GM21786 (cell line): ENCODE data around the gene BRAF.
"Not testable (repeated sequence)": the region's sequence is repeated elsewhere in the genome, so short reads cannot be mapped to it uniquely, and the experiment has no call there.

Experiments used
- ATAC-seq: cut with Tn5 transposase; IDR thresholded peaks from one replicate; pipeline ENCODE4 v1.9.1; 2021; ENCODE audit not compliant: unreplicated experiment

The BRAF gene

DNA sequence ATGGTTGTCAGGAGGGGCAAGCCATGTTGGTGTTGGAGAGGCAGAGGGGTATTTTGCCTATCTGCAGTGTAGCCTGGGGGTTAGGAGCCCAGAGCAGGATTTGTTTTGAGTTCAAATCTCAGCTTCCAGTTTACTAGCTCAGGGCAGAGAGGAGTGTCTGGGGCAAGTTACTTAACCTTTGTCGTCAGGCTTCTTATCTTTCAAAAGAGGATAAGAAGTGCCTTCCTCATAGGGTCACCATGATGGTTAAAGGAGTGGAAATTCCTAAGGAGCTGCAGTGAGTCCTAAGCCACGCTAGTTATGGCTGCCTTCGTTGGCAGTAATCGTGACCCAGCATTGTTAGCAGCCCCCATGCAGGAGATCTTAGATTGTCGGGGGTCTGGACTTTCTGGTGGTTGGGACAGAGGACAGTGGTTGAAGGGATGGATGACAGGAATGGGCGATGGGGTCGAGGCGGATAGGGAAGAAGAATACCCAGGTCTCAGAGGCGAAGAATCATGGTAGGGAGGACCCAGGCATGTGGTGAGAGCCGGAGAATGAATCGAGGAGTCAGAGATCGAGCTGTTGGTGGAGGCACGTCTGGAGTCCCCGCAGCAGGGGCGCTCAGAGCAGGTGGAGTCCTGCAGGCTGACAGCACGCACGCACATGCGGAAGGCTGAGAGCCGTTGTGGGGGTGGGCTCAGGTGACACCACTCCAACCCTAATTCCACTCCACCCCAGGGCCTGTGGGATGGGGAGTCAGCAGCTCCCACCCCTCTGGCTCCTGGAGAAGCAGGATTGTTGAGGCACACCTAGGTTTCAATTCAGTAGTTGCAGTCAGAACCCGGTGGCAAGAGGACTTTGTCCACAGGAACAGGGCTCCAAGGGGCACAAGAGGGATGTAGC is 240.4 kb downstream of the BRAF start:
- no peak for ATAC-seq

DNA sequence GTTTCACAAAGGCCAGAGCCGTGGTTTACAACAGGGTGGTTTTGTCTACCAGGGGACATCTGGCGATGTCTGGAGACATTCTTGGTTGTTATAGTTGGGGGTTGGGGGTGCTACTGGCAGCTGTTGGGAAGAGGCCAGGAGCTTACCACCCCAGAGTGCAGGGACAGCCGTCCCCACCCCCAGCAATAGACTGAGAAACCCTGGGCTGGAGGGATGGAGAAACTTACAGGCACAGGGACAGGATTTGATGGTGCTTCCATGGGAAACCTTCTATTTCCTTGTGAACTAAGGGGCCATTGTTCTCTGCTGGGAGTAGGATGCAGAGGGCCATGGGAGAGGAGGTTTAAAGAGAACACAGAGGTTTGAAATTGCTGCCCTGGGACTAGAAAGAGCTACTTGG is 241.1 kb downstream of the BRAF start:
- no peak for ATAC-seq

DNA sequence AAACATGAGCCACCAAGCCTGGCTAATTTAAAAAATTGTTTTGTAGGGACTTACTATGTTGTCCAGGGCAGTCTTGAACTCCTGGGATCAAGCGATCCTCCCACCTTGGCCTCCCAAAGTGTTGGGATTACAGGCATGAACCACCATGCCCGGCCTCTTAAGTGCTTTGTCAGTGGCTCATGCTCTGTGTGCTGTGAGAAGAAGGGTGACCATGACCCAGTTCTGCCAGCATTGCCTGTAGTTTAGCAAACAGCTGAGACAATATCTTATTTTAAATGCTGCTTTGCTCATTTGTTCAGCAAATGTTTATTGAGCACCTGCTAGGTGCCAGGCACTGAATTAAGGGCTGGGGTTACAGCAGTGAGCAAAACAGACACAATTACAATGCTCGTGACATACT is 243.0 kb downstream of the BRAF start:
- ATAC-seq: no peak

DNA sequence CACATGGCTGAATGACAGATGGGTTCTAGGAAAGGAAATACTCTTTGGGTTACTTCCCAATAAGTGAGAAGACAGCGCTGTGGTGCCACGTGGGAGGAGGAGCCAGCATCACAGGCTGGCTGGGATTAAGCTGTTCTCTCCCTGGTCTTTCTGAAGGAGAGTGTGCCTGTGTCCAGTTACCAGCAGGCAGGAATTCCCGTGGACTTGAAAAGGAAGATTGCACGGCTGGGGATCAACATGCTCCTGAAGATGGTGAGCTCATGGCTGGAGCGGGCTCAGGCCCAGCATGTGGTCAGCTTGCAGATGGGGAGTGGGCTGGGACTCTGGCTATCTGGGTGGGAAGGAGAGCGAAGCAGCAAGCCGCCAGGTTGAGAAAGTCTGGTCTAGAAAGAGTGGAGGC is 243.8 kb downstream of the BRAF start:
- ATAC-seq: no peak

DNA sequence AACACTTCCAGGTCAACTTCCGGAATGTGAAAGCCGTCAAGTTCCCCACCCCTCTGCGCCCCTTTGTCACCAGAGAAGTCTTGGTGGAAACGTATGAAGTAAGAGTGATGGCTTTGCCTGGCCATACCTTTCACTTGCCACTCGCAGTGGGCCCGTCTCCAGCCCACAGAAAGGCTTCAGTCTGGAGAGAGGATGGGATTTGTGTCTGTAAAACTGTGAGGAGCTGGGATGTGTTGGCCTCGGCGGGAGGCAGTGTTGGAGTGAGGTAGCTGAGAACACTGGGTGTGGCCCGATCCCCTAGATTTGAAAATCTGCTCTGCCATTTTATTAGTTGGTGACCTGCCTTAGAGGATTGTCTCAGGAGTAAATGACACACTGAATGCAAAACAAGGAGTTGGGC is 245.5 kb downstream of the BRAF start:
- no peak for ATAC-seq

DNA sequence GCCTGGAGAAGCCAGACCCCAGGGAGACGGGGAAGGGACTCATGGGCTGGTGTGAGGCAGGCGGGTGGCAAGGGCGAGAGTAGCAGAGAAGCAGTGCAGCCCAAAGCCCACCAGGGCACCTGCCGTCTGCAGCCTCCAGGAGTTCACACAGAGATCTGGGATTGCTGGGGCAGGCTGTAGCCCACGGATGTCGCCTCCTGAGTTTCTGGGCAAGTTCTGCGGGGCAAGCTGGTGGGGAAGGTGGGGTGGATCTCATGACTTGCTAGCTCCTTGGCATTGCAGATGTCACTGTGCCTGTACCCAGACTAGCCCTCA is 246.0 kb downstream of the BRAF start:
- no peak for ATAC-seq

DNA sequence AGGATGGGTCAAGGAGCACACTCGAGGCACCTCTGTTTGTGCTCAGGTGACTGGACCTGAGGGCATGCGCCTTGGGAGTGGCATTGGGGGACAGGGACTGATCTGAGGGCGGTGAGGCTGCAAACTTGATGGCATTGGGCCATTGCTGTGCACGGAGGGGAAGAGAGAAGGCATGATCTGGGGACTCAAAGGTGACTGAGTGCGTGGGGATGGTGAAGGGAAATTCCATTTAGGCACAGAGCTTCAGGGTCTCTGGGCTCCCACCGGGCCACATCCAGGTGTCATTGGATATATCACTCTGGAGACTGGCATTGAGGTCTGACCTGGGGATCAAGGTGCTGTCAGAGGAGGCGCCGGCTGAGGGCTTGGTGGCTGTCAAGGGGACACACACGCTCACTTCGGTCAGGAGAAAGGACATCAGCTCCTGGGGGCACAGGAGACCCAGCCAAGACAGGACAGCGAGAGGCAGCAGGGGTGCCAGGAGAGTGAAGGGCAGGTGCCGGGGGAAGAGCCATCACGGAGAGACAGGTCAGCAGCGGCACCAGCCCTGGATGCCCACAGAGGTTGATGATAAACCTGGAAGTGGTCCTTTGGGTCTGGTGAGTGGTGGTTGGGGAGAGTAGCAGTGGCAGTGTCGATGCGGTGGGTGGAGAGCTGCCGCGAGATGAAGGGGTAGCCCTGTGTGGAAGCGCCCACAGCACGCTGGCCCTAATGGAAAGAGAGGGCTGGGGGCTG is 246.5 kb downstream of the BRAF start:
- ATAC-seq: no peak

DNA sequence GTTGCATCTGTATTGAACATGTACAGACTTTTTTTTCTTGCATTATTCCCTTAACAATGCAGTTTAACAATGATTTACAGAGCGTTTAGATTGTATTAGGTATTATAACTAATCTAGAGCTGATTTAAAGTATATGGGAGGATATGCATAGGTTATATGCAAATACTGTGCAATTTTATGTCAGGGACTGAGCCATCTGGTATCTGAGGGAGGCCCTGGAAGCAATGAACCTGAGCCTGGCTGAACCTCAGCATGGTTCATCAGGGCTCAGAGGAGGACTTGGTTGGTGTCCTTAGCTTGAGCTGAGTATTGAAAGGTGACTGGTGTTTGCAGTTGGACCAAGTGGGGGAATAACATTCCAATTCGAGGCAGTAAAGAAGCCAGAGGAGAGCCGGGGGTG is 247.2 kb downstream of the BRAF start:
- ATAC-seq: no peak

DNA sequence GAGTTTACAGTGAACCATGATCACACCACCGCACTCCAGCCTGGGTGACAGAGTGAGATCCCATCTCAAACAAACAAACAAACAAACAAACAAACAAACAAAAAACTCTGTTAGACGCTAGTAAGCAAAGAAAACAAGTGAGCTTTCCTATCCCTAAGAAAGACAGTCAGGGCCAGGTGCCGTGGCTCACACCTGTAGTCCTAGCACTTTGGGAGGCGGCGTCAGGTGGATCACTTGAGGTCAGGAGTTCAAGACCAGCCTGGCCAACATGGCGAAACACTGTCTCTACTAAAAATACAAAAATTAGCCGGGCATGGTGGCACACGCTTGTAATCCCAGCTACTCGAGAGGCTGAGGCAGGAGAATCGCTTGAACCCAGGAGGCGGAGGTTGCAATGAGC is 247.8 kb downstream of the BRAF start:
- ATAC-seq: not testable (repeated sequence)

DNA sequence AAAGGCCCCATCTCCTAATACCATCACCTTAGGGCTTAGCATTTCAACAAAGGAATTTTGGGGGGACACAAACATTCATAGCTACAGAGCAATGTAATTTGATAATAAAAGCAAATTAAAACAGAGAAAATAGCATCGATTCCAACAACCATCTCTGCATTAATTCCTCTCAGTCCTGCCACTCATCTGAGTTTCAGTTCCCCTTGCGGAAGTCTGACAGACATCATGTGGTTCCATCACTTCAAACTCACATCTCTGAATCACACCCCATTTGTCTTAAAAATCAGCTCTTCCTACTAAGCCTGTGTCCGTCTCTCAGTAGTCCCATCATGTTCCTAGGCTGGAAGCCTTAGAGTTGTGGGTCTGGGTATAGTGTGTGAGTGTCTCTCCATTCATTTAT is 248.4 kb downstream of the BRAF start:
- ATAC-seq: peak; percentile 57

DNA sequence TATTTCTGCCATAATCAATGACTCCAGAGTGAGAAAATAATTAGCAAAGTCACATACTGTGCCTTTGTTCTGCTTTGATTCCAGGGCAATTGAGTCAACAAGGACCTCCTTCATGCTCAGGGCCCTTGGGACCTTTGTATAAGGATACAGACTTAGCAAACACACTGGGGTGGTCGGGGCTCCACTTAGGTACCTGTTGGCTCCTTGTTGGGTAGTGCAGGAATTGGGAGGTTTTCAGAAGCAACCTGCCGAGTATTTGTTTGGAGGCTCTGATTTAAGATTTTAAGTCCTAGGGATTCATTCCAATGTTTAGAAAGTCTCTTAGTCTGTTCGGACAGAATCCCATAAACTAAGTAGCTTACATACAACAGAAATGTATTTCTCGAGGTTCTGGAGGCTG is 249.0 kb downstream of the BRAF start:
- no peak for ATAC-seq

DNA sequence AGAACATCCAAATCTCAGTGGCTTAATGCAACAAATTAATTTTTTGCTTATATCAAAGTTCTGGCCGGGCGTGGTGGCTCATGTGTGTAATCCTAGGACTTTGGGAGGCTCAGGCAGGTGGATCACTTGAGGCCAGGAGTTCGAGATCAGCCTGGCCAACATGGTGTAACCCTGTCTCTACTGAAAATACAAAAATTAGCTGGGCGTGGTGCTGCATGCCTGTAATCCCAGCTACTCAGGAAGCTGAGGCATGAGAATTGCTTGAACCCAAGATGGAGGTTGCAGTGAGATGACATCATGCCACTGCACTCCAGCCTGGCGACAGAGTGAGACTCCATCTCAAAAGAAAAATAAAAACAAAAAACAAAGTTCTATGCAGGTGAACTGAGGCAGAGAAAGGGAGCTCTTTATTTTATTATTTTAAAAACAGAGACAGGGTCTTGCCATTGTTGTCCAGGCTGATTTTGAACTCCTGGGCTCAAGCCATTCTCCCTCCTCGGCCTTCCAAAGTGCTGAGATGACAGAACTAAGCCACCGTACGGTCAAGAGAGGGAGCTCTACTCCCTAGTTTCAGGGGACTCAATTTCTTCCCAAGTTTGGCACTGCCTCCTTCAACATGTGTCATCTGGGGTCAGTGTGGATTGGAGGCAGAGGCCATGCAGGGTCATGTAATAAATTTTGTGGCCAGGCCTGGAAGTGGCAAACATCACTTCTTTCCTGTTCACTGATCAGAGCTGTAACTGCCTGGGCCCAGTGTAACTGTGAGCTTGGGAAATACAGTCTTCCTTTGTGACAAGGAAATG is 249.6 kb downstream of the BRAF start:
- ATAC-seq: no peak

DNA sequence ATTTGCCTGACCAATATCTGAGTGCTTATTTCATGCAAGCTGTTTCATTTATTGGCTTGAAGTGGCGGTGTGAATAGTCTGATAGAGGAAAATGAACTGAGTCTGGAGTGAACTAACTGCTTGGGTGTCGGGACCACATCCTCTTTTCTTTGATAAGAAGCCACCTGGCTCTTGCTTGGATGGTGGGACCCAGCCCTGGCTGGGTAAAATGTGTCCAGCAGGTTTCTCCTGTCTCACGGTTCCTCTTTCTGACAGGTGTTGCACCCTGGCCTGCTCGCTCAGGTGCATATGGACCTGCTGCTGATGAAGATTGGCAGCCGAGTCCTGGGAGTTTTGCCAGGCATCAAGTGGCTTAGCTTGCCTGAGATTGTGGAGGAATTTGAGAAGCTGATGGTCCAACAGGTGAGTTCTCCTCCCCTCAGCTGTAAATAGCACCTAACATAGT is 250.4 kb downstream of the BRAF start:
- ATAC-seq: peak; percentile 23

DNA sequence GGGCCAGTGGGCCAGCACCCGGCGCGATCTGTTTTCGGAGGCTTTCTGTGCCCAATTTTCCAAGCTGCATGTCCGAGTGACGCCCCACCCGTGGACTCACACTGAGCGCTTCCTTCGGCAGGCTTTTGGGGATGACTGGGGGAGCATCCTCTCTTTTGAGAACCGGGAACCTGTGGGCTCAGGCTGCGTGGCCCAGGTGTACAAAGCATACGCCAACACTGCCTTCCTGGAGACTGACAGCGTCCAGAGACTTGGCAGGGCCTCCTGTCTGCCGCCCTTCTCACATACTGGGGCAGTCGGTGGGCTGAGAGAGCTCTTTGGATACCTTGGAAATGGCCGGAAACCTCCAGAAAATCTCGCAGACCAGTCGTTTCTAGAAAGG is 251.0 kb downstream of the BRAF start:
- ATAC-seq: no peak

DNA sequence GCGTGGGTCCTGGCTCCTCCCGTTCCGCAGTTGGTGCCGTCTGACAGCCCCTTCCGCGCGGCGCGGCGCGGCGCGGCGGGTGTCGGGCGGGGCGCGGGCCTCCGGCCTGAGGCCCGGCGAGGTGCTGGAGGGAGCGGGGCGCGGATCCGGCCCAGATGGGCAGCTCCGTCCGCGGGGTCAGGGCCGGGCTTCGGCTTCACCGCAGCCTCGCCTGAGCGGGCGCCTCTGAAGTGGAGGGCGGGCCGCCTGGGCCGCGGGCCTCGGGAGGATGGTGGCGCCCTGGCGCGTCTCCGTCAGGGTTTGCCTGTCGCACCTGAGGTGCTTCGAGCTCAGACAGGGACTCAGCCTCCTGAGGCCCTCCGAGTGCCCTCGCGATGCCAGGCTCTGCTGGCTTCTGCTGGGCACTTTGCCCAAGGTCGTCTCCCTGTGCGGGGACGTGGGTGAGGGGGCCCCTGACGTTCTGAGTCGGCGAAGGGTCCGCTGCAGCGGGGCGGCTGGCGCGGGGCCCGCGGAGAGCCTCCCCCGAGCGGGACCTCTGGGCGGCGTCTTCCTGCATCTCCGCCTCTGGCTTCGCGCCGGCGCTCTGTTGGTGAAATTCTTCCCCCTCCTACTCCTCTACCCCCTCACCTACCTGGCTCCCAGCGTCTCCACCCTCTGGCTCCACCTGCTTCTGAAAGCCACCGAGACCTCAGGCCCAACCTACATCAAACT is 251.5 kb downstream of the BRAF start:
- ATAC-seq: peak; percentile 35

DNA sequence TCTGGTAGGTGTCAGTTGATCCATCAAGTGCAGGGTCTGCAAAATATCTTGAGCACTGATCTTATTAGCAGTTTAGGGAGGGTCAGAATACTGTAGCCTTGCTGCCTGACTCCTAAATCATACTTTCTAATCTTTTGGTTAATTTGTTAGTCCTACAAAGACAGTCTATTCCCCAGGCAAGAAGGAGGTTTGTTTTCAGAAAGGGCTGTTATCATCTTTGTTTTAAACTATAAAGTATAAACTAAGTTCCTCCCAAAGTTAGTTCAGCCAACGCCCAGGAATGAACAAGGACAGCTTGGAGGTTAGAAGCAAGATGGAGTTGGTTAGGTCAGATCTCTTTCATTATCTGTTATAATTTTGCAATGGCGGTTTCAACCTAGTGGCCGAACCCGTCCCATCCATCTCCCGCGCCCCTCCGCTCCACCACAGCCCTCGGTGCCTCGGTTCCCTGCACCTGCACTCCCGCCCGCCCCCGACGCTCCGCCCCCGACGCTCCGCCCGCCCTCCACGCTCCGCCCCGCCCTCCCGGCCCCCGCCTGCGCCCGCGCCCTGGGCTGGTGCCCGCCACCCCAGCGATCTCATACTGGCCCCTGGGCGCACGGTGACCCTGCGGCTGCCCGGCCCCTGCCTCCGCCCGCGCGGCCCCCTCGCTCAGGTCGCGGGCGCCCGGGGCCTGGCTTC is 252.2 kb downstream of the BRAF start, which contains the start of gene ADCK2:
Gene ADCK2 (plus strand): TSS at position 564 of the 681 bp plus-strand sequence. CDS start 386 bp downstream, outside the sequence.
- peak; percentile 45 for ATAC-seq

DNA sequence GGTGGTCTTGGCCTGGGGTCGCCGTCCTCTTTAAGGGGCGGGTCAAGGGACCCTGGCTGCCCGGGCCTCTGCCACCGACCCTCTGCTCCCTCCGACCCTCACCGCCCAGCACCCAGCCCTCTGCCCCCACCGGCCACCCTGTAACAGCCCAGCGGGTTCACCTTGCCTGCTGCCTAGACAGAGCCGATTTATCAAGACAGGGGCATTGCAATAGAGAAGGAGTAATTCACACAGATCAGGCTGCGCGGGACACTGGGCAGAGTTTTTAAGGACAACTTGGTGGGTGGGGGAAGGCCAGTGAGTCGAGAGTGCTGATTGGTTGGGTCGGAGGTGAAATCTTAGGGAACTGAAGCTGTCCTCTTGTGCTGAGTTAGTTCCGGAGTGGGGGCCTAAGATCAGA is 252.8 kb downstream of the BRAF start:
- no peak for ATAC-seq

DNA sequence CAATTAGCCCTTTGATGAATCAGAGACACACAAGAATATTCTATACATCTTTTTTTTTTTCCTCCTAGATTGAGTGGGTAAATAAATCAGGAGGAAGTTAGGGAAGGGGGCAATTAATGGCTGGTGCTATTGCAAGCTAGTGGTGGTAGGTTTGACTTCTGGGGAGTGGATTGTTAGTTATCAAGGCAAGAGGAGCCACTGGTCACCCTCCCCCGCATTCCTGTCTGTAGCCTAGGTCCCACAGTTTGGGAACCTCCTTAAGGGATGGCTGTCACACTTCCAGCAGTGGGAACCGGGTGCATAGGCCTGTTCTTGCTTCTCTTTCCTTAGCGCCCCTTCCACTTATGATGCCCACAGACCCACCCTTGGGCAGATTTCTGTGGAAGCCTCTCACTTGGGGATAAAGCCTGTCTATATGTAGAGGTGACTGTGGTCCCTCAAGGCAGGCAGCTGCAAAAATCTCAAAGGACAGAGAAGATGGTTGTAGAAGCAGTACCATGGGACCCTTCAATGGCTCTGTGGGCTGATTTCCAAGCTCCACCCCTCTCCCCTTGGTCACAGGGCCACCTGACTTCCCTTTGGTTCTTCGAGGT is 254.3 kb downstream of the BRAF start:
- no peak for ATAC-seq

DNA sequence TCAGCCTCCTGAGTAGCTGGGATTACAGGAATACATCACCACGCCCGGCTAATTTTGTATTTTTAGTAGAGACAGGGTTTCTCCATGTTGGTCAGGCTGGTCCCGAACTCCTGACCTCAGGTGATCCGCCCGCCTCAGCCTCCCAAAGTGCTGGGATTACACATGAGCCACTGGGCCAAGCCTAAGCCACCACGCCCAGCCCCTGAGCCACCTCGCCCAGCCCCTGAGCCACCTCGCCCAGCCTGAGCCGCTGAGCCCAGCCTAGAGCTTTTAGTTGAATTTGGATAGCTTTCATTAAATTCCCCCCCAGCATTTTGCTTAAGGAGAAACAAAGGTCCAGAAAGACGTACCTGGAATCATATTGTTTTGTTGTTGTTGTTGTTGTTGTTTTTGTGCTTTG is 254.9 kb downstream of the BRAF start:
- not testable (repeated sequence) for ATAC-seq

DNA sequence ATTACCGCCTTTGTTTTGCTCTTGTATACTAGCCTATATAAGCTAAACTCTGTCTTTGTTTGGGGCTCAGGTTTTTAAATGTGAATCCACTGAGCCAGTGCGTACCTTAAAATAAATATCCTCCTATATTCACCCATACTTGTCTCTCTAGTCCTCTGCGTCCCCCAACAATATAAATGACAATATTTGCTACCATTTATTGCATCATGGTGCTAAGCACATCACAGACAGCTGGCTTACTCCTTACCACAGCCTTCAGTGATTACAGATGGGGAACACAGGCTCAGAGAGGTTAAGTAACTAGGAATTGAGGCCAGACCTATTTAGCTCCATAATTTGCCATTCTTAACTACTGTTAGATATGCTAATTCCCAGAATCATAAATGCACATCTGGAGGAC is 255.4 kb downstream of the BRAF start:
- ATAC-seq: no peak
